GM19455 (cell line): ENCODE results near the gene LRRN1.
"Not testable (repeated sequence)": the region's sequence is repeated elsewhere in the genome, so short reads cannot be mapped to it uniquely, and the experiment has no call there.

ENCODE experiments used
- ATAC-seq: cut with Tn5 transposase; IDR thresholded peaks from one replicate; pipeline ENCODE4 v1.9.1; 2021; ENCODE audit not compliant: unreplicated experiment

LRRN1 gene

DNA sequence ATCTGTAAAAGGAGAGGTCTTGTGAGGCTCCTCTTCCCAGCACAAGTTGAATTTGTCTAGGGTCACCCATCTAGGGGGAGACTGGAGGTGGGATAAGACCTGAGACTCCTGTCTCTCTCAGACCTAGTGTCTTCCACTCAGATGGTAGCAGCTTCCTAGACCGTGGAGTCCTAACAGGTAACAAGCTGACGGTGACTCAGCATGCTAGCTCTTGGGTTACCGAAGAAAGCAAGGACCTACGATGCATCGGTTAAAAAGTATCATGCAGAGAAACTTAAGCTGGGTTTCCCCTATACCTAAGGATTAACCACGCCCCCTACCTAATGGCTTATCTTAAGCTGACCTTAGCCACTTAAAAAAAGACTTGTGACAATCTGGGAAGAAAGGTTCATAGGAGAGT, 7.6 kb downstream of the LRRN1 start:
- no peak for ATAC-seq

DNA sequence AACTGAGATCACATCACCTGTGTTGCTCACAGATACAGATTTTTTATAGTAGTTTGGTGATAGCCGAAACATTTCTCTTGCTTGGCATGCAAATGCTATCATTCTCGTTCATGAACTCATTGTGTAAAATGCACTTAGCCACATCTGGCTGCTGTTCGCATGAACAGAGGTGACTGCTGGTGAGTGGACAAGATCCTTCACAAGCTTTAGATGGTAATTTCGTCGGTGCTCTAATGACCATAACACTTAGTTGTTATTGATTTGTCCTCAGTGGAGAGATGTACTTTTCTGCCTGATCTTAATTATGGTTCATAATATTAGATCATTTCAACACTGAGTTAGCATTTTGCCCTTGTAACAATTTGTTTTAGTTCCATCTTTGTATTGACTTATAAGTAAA, 13.8 kb downstream of the LRRN1 start:
- ATAC-seq: no peak

DNA sequence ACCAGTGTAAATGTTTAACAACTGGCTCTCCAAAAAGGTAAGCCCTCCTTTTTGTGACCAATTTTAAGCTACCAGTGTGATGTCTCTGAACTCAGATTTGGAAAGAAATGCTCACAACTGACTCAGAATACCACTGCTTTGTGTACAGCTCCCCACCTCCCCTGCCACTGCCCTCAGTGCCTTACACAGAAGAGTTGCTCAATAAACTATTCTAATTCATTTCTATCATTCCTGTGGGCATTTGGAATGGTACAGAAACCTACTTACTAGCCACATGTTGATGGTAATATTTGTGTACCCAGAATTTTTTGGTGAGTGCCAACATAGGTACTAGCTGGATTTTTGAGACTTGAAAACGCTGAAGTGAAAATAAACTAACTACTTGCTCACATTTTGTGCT, 16.0 kb downstream of the LRRN1 start:
- ATAC-seq: no peak

DNA sequence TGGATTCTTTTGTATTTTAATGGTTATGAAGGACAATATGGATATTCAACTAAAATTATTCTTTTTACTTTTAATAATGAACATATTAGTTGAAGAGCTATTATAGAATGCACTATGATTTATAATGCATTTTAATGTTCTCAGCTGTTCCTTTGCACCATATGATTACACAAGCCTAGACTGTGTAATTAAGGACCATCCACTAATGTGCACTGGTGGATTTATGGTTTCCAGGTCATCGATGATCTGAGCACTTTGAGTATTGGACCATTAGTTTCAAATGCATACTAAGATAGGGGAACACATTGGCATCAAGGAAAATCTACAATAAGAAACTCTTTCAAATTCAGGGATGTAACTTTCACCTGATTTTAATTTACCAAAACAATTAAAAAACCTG, 16.8 kb downstream of the LRRN1 start:
- ATAC-seq: no peak

DNA sequence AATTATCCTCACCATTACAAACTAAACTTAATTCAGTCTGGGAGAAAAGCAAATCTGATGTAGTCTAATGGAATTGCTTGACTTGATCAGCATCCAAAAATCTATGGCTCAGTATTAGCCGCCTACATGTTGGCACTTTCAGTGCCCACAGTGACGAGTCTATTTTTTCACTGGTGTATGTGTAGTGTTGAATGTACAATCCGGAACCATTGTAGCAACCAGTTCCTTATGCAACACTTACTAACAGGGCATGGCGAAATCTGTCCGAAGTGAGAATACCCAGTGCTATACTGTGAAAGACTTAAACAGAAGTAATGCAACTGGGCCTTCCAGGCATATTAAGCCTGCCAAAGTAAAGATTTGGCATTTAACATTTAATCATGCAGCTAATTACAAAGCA, 18.6 kb downstream of the LRRN1 start:
- ATAC-seq: no peak

DNA sequence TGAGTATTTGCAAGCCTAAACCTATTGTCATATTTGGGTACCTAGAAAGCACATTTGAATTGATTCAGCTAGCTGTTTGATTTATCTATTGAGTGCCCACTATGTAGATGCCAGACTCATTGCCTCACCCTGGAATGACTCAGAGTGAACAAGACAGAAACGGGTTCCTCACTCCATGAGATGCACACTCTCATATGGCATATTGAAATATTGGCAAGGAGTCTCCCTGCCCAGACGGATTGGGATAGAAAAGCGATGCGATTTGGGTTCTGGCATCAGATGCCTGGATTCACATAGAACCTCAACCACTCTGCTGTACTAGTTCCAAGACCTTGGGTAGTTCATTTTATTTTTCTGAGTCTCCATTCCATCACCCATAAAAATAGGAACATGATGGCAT, 22.5 kb downstream of the LRRN1 start:
- no peak for ATAC-seq

DNA sequence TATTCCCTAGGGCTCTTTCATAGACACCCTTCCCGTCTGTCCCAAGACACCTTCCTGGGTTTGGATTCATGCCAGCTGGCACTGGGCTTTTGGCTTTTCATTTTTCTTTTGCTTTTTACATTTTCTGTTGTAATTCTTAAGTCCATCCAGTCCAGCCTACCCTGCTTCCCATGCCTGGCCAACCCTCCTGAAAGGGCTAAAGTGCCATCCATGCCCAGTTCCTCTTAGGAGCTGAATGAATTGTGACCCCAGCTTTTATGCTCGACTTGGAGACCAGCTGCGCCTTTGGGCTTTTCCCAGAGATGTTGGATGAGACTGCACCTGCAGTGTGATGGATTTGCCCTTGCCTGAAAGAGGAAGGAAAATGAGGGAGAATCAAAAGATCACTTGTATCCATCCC, 25.8 kb downstream of the LRRN1 start:
- ATAC-seq: no peak

DNA sequence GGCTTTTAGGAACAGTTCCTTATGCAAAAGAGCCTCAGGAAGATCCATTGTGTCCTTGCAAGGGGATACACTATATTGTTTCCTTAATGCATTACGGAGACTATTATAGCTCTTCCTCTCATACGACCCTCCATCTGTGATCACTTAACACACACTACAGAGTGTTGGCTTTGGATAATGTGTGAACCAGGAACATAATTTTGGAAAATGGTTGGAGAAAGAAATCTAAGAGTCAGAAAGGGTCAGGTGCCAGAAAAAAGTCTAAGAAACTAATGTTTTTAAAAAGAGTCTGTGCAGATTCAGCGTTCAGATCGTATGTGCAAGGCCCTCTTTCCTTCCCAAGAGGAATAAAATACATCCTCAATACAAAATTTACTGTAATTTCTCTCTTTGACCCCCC, 27.3 kb downstream of the LRRN1 start:
- no peak for ATAC-seq

DNA sequence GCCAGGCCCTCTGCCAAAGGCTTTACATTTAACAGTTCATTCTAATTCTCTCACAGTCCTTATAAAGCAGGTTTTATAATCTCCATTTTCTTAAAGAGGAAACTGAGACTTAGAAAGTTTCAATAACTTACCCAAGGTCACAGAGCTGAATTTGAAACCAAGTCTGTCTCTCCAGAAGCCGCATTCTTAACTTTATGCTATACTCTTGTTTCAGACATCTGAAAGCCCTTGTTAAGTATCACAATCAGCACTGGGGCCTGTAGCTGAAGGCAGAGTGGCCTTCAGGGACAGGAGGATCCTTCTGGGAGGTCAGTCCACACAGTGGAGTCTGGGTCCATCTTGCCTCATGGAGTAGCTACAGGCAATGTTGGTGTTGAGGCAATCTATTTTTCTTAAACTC, 27.9 kb downstream of the LRRN1 start:
- no peak for ATAC-seq

DNA sequence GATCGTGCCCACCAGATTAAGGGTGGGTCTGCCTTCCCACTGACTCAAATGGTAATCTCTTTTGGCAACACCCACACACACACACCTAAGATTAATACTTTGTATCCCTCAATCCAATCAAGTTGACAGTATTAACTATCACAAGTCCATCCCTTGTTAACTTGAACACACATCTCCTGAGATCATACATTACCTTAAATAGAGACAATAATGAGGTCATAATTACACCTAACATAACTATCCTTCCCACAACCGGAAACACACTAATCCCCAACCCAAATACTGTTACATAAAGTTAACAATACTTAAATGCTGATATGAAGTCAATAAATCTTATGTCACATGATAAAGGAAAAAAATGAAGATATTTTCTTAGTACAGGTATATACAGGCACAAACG, 29.2 kb downstream of the LRRN1 start:
- ATAC-seq: not testable (repeated sequence)

DNA sequence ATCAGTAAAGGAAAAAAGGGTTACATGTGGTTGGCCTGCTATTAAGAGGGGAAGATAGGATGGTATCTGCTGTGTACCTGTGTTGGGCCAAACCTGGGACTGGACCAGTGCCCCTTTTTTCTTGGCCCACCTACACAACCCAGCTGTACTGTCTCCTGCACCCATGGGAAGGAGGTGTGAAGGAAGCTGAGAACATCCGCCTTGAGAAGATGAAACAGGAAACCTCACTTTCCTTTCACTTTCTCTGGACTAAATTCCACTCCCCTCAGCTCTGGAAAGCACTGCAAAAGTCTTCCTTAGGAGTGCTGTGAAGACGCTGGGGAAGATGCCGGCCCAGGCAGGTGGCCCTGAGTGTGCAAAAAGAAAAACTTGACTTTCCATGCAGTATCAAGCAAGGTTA, 37.6 kb downstream of the LRRN1 start:
- no peak for ATAC-seq

DNA sequence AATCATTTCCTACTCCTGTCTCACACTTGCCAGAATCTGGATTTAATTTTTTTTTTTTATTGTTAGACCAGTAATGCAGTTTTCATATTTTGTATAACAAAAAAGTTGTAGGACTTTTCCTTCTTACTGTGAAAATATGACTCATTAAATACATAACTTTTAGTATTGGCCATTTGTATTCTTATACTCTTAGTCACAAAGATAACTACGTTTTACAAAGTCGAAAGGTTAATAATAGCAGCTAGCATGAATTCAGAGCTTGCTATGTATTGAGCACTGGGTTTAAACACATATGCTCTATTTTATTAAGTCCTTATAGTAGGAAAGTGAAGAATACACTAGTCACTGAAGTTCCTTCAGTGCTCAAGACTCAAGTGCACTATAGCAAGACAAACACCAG, 43.1 kb downstream of the LRRN1 start:
- ATAC-seq: no peak

DNA sequence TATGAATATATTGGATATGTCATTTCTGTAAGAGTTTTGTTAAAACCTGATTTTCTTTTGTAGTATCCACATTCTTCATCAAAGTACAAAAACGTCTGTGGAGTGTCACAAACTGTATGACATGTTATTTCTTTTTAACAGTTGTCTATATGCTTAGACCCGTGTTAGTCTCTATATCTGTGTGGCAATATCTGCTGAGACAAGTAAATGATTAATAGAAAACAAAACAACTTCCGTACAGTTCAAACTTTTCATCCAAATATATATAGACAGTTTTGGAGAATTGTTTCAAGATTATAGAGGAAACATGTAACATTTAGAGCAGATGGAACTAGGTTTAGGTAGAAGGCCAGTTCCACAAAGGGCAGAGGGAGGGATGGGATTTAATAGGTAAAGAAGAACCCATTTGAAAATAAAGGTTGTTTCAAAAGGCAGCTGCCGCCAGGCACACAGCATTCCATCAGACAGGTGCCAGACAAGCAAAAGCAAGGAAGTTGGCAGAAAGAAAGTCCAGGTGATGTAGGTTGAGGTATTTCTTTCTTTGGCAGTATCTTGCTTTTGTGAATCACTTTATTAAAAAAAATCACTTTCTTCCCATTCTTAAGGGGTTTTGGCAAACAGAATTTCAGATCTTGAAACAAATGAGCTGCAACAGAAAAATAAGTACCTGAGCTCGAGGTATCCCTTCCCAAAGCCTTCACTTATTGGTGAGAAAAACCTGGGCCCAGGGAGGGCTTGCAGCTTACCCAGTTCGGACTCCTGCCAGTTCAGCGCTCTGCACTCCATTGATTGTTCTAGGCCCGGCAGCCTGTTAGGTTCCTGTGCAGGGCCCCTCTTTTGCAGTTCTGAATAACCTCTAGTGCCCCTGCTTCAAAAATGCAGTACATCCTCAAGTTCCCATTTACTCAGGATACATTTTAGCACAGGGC, 49.0 kb downstream of the LRRN1 start:
- ATAC-seq: no peak

DNA sequence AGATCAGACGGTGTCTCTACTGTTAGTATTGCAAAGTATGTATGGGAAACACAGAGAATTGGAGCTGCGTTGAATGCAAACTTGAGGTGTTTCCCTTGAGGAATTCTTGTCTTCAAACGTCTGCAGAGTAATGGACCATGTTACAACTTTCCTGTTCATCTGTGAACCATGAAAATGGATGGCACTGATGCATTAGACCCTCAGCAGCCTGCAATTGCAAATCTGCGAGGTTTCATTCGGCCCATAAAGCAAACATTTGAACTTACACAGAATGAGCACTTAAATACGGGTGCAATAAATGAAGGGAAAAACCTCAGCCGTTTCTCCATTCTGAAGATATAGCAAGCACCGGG, 49.7 kb downstream of the LRRN1 start:
- no peak for ATAC-seq

DNA sequence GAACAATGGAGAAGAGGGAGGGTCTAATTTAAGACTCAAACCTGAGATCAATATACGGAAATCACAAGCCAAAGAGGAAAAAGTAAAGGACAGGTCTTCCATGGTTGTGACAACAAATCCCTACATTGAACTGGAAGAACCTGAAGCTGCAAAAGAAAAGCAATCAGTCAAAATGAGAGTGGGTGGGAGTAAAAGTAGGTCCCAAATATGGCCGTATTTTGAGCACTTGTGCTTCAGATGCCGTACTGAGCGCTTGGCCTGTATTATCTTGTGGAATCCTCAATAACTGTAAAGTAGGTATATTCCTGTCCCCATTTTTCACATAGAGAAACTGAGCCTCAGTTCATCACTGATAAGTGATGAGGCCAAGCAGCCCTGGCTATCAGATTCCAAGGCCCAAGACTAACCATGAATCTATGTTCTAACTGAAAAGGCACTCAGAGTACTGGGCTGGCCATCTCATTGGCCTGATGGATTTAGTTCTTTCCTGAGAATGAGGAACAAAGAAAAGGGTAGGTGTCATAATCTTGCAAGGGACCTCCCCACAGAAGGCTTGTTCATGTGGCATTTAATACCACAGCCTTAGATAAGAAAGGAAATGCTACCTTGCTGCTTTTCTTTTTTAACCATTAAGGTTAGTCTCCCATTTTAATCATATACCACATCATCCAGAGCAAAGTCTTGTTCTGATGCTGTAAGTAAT, 52.5 kb downstream of the LRRN1 start:
- peak; percentile 81 for ATAC-seq

DNA sequence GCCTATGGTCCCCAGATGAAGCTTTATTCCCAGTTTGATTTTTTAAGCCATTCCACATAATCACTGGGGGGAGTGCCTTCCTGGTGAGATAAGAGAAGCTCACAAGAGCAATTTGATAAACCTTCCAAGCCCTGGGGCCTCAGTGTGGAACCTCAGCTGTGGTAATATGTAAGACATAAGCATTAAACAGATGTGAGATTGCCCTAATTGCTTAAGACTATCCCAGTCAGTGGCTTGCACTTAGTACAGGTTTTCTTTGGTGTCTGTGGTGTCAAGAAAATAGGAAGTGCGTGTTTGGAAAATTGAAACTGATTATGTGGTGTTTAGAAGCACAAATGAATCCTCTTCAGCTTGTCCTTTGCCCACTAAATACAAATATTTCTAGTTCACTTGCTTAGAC, 54.3 kb downstream of the LRRN1 start:
- no peak for ATAC-seq

DNA sequence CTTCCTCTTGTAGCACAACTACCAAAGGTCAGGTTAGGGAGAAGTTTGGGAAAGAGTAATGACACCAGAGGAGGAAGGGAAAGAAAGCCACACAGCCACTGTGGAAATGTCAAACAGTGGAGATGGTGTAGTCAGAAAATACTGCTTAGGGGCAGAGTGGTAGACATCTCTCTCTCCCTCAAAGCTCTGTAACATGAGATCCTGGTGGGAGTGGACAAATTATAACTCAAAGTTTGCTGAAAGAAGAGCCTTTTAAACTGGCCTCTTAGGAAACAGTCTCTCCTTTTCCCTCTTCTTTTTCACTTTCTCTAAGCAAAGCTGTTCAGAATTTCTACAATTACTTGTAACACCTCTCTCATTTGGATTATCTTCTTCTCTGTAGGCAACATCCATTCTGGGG, 55.8 kb downstream of the LRRN1 start:
- no peak for ATAC-seq

DNA sequence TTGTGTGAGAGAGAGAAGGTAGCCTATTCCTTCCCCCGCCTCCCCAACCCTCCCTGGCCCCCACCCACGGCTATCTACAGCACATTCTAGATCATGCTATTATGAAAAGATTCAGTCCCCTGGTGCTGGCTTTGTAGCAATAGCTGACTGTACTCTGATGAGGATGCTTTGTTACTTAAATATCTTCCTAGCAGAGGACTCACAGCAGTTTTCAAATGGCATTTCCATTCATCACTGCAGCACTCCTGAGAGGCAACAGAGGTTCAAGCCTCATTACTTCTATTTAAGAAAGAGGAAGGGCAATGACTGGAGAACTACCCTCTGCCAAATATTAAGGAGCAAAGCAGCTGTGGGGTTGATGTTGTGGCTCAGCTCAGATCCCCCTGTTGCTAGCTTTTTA, 61.0 kb downstream of the LRRN1 start:
- no peak for ATAC-seq

DNA sequence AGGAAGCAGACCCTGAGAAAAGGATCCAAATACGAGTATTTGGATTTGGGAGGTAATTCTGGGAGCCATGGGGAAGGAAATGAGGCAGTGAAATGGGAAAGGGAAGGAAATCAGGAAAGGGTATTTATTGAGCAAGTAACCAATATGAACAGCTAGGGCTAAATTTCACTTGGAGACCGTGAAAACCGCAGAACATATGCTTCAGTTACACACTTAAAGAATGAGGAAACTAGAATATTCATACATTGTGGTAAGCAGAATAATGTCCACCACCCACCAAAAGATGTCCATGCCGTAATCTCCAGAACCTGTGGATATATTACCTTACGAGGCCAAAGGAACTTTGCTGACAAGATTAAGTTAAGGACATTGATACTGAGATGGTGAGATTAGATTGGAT, 63.3 kb downstream of the LRRN1 start:
- ATAC-seq: no peak

DNA sequence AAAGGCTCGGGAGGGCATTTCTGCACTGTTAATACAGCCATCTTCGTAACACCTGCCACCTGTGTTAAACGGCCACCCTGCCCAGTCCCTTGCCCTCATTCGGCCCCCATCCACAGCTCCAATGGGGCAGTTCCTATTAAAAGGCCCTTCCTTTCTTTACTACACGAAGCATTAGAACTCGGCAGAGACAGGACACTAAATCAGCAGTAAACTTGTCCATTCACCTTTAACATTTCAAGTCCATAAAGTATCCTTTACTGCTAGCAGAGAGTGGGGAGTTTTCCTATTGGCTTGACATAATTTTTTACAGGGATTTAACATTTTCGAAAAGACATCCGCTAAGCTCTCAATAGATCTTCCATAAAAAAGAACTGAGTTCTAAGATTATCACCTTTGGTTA, 76.3 kb downstream of the LRRN1 start:
- no peak for ATAC-seq

DNA sequence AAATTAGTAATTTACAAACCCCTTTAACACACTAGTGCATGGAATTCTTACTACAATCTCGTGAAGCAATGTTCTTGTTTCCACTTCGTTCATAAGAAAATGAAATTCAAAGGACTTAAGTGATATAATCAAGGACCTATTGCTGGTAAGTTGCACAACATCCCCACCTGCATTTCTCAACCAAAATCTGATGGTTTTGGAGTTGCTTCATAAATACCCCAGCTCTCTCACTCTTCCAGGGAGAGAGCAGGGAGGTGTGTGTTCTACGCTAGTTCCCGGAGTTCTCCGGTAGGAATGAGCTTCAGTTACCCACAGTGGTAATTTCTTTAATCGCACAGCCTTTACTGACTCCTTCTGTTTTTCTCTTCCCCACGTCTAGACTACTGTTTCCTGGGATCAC, 81.8 kb downstream of the LRRN1 start:
- no peak for ATAC-seq

DNA sequence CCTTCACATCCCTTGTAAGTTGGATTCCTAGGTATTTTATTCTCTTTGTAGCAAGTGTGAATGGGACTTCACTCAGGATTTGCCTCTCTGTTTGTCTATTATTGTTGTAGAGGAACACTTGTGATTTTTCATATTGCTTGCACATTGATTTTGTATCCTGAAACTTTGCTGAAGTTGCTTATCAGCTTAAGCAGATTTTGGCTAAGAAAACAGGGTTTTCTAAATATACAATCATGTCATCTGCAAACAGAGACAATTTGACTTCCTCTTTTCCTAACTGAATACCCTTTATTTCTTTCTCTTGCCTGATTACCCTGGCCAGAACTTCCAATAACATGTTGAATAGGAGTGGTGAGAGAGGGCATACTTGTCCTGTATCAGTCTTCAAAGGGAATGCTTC, 88.1 kb downstream of the LRRN1 start:
- ATAC-seq: not testable (repeated sequence)

DNA sequence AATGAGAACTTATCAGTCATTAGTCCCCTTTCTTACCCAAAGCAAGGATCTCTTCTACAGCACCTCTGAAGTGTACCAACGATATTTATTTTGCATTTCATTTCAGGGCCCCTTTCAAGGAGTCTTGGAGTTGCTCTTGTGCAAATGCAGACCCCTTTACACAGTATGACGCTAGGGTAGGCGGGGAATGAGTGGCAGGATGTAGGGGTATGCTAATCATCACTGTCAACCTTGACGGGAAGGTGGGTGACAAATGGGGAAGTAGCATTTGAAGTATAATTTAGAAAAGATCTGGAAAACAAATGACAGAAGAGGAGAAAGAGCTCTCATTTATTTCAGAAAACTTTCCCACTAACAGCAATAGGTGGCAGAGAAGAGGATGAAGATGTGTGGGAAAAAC, 94.4 kb downstream of the LRRN1 start:
- ATAC-seq: no peak
